ENCODE measurements around the gene AQP12A. TPM values are rescaled to one million over a fixed set of nuclear protein-coding genes. Genes with fewer than 3 reads are reported as not detected.

AQP12A gene
- total RNA-seq, 2 experiments from 2014 or later: not detected

- ChIA-PET CTCF (no interaction called here), POLR2A (no interaction called here)
These were observed 28.2 kb downstream of the AQP12A start for GRCh38 chr2:240719676-240720545.

- POLR2A ChIA-PET: no interaction called here
- CTCF ChIA-PET: no interaction called here
These were observed 29.3 kb downstream of the AQP12A start for GRCh38 chr2:240720686-240721595.

DNA sequence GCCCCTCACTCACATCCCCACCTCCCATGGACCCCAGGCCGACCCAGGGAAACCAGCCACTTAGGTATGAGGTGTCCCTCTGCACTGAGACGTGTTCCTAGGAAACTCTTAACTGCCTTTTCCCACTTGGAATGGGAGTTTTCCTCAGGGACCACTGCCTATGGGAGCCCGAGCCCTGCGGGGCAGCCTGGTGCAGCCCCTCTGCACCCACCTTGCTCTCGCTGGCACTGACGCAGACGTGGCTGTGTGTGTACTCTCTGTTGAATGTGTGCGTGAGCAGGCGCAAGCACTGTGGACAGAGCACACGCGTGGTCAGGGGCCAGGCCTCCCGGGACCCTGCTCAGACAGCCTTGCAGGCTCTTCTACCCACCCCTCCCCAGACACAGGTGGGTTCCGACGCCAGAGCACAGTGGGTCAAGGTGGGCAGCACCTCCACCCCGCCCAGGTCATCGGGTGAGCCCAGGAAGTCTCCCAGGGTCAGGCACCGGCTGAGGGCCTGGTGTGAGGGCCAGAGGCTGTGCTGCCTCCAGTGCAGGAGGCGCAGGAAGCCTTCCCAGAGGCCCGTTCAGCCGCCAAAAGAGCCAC is 30.0 kb downstream of the AQP12A start:
- CTCF ChIA-PET: no interaction called here
- POLR2A ChIA-PET: no interaction called here

DNA sequence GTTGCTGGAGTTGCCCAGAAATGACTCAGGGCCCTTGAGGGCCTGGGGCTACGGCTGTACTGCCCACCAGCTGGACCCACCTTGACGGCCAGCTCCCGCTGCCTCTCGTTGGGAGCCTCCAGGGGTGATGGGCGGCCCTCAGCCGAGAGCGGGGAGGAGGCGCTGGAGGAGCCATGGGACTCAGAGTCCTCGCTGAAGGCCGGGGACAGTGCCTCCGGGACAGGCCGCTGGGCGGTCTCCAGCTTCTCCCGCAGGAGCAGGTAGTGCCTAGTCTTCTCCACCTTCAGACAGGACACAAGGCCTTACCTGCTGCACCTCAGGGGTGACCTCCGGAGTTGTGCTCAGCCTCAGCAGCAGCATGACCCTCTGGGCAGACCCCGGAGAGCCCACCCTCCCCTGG is 30.7 kb downstream of the AQP12A start:
- ChIA-PET POLR2A (no interaction called here), CTCF (no interaction called here)

DNA sequence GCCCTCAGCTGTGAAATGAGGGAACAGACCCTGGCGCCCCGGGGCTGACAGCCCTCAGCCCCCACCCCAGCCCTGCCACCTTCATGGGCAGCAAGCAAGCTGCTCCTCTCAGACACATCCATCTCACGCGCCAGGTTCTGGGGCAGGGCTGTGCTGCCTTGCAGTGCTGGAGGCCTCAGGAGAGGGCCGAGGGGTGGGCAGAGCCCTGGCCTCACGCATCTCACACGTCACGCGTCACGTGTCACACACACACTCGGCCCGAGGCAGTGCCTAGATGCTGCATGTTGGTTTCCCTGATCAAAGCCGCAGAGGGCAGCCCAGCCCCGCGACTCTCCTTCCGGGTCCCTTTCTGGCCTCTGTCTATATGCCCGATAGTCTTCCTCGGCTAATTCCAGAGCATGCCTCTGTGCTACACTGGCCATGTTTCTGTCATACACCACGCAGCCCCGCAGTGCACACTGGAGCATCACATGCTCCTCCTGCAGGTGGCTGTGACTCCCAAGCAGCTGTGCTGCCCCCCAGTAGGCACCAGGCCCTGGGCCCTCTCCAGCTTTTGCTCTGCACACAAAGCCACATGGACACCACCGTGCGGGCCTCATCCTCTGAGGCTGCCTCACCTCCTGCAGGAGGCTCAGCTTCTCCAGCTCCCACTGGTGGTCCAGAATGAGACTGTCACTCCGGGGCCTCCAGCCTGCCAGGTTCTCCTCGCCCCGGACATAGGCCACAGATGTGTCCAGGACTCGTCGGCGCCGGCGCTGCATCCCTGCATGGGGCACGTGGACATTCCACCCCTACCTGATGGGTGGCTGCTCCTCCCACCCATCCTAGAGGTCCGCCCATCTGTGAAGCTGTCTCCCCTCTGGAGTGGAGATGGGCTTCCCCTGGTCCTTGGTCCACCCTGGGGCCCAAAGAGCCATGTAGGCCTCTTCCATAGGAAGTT is 31.4 kb downstream of the AQP12A start:
- POLR2A ChIA-PET: no interaction called here
- CTCF ChIA-PET: no interaction called here

DNA sequence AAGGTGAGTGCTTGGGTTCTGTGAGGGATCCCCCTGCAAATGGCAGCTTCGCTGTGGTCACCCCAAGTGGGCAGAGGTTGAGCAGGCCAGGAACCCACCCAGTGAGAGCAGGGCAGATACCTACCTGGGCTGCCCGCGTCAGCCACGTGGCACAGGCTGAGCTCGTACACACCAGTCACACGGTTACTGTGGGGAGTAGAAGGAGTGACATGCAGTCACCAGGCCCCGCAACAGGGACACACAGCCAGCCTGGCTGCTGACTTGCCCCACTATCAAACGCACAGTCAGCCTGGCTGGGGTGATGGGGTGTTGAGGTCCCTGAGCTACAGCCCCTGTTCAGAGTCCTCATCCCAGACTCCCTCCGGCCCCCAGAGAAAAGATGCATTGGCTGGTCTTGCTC is 32.2 kb downstream of the AQP12A start:
- CTCF ChIA-PET: no interaction called here

DNA sequence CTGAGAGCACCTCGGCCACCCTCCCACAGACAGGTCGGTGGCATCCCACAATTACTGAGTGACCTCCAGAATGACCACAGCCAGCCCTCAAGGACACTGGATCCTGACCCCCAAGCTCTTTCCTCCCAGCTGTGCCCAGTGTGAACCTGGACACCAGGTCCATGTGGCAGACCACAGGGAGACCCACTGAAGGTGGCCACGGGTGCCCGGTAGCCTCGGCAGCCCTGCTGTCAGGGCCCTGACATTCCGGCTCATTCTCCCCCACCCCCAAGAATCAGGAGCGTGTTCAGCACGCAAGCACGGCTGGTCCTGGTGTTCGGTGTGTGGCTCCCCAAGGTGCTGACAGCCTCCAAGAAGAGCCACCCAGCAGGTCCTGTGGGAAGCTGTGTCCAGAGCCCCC is 32.8 kb downstream of the AQP12A start:
- CTCF ChIA-PET: no interaction called here
- POLR2A ChIA-PET: interaction anchor here (0.5 kb wide), 1 partner anchor 513 kb away, joined by 3 read pairs; no protein-coding TSS in a partner anchor

More for the DNA sequence above, 32.2 kb downstream of the AQP12A start:
- POLR2A ChIA-PET: no interaction called here

DNA sequence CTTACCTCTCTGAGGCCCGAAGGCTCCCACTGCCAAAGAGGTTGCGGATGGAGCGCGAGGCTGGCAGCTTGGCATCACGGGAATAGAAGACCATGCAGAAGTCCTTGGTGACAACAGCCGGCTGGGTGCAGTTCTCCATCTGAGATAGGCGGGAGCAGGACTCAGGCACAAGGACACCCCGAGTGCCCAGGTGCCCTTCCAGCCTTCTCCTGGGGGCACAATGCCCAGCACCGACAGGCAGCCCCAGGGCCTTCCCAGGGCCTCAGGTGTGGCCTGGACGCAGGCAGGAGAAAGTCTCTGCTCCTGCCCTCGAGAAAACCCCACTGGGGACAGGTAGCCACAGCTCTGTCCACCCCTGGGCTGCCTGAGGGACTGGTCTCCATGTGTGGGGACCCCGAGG is 33.6 kb downstream of the AQP12A start:
- CTCF ChIA-PET: no interaction called here
- POLR2A ChIA-PET: interaction anchor here (0.5 kb wide), 1 partner anchor 512 kb away, joined by 3 read pairs; no protein-coding TSS in a partner anchor

DNA sequence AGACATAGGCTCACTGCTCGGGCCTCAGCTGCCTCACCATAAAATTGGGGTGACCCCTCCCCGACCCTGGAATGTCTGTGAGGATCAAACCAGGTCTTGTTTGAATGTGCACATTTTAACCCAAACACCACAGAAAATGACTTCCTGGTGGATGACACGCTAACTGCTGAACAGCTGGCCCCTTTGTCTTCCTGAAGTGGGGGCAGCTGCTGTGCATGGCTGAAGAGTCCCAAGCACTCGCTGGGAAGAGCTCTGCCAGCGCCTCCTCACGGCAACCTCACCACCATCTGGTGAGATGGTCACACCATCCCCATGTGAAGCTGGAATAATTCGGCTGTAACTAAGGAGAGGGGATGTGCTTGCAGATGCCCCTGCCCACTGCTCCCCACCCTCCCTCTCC is 34.0 kb downstream of the AQP12A start:
- ChIA-PET POLR2A (no interaction called here), CTCF (no interaction called here)

GRCh38 chr2:240726876-240727275 is 35.2 kb downstream of the AQP12A start:
- ChIA-PET POLR2A (no interaction called here), CTCF (no interaction called here)

DNA sequence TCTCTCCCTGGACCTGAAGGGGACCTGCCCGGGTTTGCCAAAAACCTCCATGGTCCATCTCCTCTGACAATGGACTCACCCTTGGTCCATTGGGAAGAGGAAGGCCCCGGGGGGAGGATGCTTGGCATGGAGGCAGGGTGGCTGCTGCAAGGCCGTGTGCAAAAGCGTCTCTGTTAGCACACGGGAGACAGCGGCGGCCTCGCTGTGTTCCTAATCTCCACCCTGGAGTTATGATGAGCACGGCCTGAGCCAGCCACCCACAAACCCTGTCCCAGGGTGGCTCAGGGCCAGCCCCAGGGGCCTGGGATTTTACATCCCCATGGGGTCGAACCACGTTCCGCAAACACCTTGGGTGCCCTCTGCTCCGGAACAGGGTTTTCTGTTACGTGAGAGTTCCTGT is 35.8 kb downstream of the AQP12A start:
- POLR2A ChIA-PET: no interaction called here
- CTCF ChIA-PET: no interaction called here

DNA sequence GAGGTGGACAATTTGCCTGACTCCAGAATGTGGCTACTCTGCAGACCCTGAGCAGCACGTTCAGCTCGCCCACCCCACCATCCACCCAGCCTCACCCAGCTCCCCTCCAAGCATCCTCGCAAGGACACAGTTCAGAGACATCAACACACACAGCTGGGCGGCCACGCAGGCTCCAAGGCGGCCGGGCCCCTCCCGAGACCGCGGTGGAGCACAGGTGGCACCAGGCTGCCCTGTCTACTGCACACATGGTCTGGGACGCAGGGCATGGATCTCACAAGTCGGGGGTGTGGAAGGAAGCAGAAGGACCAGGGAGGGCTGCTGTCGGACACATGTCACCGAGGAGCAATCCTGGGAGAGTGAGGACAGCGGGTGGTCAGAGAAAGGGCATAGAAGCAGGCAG is 36.2 kb downstream of the AQP12A start:
- ChIA-PET POLR2A (no interaction called here), CTCF (no interaction called here)

GRCh38 chr2:240728361-240728760 is 36.7 kb downstream of the AQP12A start:
- ChIA-PET POLR2A (no interaction called here), CTCF (no interaction called here)

DNA sequence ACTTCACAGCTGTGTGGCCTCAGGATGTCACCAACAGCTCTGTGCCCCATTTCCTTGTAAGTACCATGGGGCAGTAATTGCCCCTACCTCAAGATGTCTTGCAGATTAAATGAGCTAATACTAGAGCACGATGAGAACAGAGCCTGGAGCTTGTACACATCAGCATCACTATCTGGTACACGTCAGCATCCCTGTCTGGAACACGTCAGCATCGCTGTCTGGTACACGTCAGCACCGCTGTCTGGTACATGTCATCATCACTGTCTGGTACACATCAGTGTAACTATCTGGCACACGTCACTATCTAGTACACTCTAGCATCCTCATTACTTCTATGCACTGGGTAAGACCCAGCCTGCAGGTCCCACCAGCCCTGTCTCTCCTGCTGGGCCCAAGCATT is 37.2 kb downstream of the AQP12A start:
- ChIA-PET CTCF (no interaction called here), POLR2A (no interaction called here)

- POLR2A ChIA-PET: no interaction called here
- CTCF ChIA-PET: no interaction called here
These were observed 39.0 kb downstream of the AQP12A start for GRCh38 chr2:240730501-240731177.

- CTCF ChIA-PET: no interaction called here
- POLR2A ChIA-PET: no interaction called here
These were observed 39.5 kb downstream of the AQP12A start for GRCh38 chr2:240731178-240731545.

- ChIA-PET POLR2A (no interaction called here), CTCF (no interaction called here)
These were observed 40.5 kb downstream of the AQP12A start for GRCh38 chr2:240732184-240732583.

DNA sequence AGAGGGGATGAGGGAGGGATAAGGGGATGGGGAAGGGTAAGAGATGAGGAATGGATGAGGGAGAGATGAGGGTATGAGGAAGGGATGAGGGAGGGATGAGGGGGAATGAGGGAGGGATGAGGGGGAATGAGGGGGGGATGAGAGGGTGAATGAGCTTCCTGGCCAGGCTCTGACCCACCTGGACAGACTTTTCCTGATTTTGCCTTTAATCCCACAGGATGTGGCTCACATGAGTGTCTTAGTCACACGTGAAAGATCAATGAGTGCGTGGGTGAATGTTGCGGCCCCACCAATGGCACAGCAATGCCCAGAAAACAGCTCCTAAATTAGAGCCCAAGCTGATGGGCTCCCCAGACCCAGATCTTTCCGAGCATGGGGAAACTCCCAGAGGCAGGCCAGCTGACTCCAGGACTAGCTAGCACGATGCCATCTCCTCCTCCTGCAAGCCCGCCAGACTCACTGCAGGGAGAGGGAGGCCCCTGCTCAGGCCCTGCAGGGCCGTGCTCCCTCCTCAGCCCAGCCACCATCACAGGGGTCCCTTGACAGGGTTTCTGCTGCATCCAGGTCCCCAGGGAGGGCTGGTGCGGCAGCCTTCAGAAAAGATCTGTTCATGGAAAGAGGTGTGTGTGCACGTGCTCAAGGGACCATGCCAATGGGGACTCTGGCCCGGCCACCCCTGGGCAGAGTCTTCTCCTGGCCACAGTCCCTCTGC is 41.4 kb downstream of the AQP12A start:
- ChIA-PET CTCF (no interaction called here), POLR2A (no interaction called here)

Measured in activated CD8-positive, alpha-beta memory T cell treated with anti-CD3 and anti-CD28 coated beads for 36 hours (primary cell).